HepG2 (cell line): ENCODE measurements around the gene PPIL6. TPM values are rescaled to one million over a fixed set of nuclear protein-coding genes. Genes with fewer than 3 reads are reported as not detected.
A peak's percentile ranks its signal among the peaks of the same experiment; 100 is the strongest.

ENCODE experiments used
- ARNT2 ChIP-seq: sonication (generic); formaldehyde crosslinking; IDR thresholded peaks from 2 replicates; pipeline ENCODE4 v1.8.0; 2022; ENCODE audit warnings: mild to moderate bottlenecking, low read depth, missing genetic modification reagents, moderate library complexity
- ATAD3A ChIP-seq: sonication (generic); formaldehyde crosslinking; IDR thresholded peaks from 2 replicates; pipeline ENCODE4 v1.4.0; 2020; ENCODE audit warnings: missing genetic modification reagents
- ATRX ChIP-seq: sonication (generic); formaldehyde crosslinking; IDR thresholded peaks from 2 replicates; pipeline ENCODE4 v1.4.0; 2020; ENCODE audit warnings: missing genetic modification reagents, borderline replicate concordance
- BCL6 ChIP-seq: IDR thresholded peaks from 2 replicates; pipeline ENCODE4 v1.6.1; 2016; ENCODE audit warnings: missing genetic modification reagents, missing compliant biosample characterization
- CBX1 ChIP-seq: IDR thresholded peaks from one replicate; pipeline ENCODE4 v1.6.1; 2016; ENCODE audit warnings: antibody characterized with exemption, low read depth
- DPF2 ChIP-seq: sonication (generic); formaldehyde crosslinking; IDR thresholded peaks from 2 replicates; pipeline ENCODE4 v1.4.0; 2020; ENCODE audit warnings: mild to moderate bottlenecking, low read depth, missing genetic modification reagents, borderline replicate concordance
- FOXA3 ChIP-seq: IDR thresholded peaks from 2 replicates; pipeline ENCODE4 v1.6.1; 2016; ENCODE audit warnings: missing genetic modification reagents, missing compliant biosample characterization
- HMG20A ChIP-seq: IDR thresholded peaks from 2 replicates; pipeline ENCODE4 v1.6.1; 2016; ENCODE audit warnings: borderline replicate concordance
- NFIC ChIP-seq: IDR thresholded peaks from 2 replicates; pipeline ENCODE4 v1.6.1; 2012; ENCODE audit warnings: mild to moderate bottlenecking, low read length, inconsistent platforms
- SMYD3 ChIP-seq: sonication (generic); formaldehyde crosslinking; IDR thresholded peaks from 2 replicates; pipeline ENCODE4 v1.8.1; 2023; ENCODE audit warnings: mild to moderate bottlenecking, missing genetic modification reagents
- SP4 ChIP-seq: sonication (generic); formaldehyde crosslinking; IDR thresholded peaks from 2 replicates; pipeline ENCODE4 v1.8.1; 2023; ENCODE audit warnings: mild to moderate bottlenecking, missing genetic modification reagents
- TEAD3 ChIP-seq: optimal IDR thresholded peaks from 2 replicates; pipeline ENCODE3; 2016; ENCODE audit warnings: borderline replicate concordance
- TGIF2 ChIP-seq: IDR thresholded peaks from 2 replicates; pipeline ENCODE4 v1.6.1; 2016; ENCODE audit warnings: control low read depth, missing compliant biosample characterization
- ZNF12 ChIP-seq: sonication (generic); formaldehyde crosslinking; IDR thresholded peaks from 2 replicates; pipeline ENCODE4 v1.5.0; 2020; ENCODE audit warnings: missing genetic modification reagents
- ZNF121 ChIP-seq: sonication (generic); formaldehyde crosslinking; IDR thresholded peaks from 2 replicates; pipeline ENCODE4 v1.5.0; 2020; ENCODE audit warnings: mild to moderate bottlenecking, missing genetic modification reagents
- ZNF234 ChIP-seq: sonication (generic); formaldehyde crosslinking; conservative IDR thresholded peaks from 2 replicates; pipeline ENCODE4 v1.5.1; 2020; ENCODE audit warnings: mild to moderate bottlenecking, missing genetic modification reagents
- ZNF589 ChIP-seq: sonication (generic); formaldehyde crosslinking; conservative IDR thresholded peaks from 2 replicates; pipeline ENCODE4 v1.8.0; 2022; ENCODE audit warnings: mild to moderate bottlenecking, moderate library complexity, missing genetic modification reagents
- ZNF773 ChIP-seq: sonication (generic); formaldehyde crosslinking; IDR thresholded peaks from 2 replicates; pipeline ENCODE4 v1.4.0; 2020; ENCODE audit warnings: missing genetic modification reagents, borderline replicate concordance
- polyA plus RNA-seq, 8 experiments: library from polyadenylated mRNA; depleted of rRNA in 3 of 8; stranded (reverse) in 7 of 8; unstranded in 1 of 8; fragments of >200 nt; fragmentation: Illumina TruSeq in 4 of 8; extraction: Trizol in 4 of 8; gene quantifications; 2 replicates each; pipeline versions ENCODE4 v1.2.1 to v1.2.3, GENCODE V29; 2011 to 2016; ENCODE audit warnings: low read depth in 4 of 8, missing spikeins in 1 of 8, mixed read lengths in 1 of 8; ENCODE audit not compliant: insufficient read depth in 1 of 8
- total RNA-seq, 5 experiments: library from RNA; depleted of rRNA; stranded (reverse); fragments of >200 nt; fragmentation: Illumina TruSeq; extraction: Trizol; gene quantifications; 2 replicates each; pipeline ENCODE4 v1.2.3, GENCODE V29; 2016; ENCODE audit warnings: low read depth in 1 of 5
- TF ChIP-seq, protein P1 (sequence below): sonication (generic); formaldehyde crosslinking; IDR thresholded peaks from 2 replicates; pipeline ENCODE4 v1.5.1; 2020; ENCODE audit warnings: mild to moderate bottlenecking, missing genetic modification reagents, borderline replicate concordance
- TF ChIP-seq, protein P2 (sequence below): sonication (generic); formaldehyde crosslinking; IDR thresholded peaks from 2 replicates; pipeline ENCODE4 v1.4.0; 2020; ENCODE audit warnings: mild to moderate bottlenecking, missing genetic modification reagents
- TF ChIP-seq, protein P3 (sequence below): sonication (generic); formaldehyde crosslinking; IDR thresholded peaks from 2 replicates; pipeline ENCODE4 v1.4.0; 2020; ENCODE audit warnings: missing genetic modification reagents

PPIL6 gene
- total and polyA plus RNA-seq, 2 of the 13 experiments (the other 11 are each of a cell fraction or from before 2014, with no cell fraction given), result 0.22 to 0.46 TPM

DNA sequence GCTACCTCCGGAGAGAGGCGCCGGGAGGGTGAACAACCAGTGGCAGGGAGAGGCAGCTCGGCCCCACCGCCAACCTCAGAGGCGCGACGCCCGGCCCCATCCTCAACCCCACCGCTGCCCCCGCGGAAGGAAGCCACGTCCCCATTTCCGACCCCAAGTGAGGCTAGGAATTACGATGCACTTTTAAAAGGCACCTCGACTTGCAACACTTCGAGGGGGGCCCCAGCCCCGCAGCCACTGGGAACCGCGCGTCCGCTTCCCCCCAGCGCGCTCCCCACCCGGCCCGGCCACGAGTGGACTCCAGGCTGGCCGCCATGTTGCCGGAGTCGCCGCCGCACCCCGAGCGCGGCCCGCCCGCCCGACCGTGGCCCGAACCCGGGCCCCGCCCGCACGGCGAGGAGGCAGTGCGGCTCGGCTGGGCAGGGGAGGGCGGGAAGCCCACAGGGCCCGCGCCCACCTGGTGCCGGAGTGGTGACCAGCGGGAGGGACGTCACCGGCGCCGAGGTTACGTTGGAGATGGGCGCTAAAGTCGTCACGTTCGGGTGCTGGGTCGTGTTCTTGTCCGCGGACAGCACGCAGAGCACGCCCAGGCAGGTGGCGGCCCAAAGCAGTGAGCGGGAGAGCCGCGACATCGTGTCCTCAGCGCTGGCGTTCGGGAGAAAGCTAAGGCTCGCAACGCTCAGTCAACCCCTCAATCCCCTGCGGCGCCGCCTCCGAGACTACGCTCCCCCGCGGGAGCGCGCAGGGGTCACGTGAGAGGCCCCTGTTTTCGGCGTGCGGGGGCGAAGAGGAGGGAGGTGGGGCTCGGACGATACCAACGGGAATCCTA is 58.5 kb downstream of the PPIL6 start, which contains the start of gene CD164 (continued):
- TF ChIP-seq ZNF589 (CRISPR knock-in tag), result peak; percentile 84; the same call in 1 of the 2 replicates
- TF ChIP-seq TGIF2 (CRISPR knock-in tag), result 0 out of 2 replicates have a peak, but pooled peaks have one; percentile 46
- TF ChIP-seq ATAD3A (CRISPR knock-in tag), result no peak
- TF ChIP-seq, protein P1, sequence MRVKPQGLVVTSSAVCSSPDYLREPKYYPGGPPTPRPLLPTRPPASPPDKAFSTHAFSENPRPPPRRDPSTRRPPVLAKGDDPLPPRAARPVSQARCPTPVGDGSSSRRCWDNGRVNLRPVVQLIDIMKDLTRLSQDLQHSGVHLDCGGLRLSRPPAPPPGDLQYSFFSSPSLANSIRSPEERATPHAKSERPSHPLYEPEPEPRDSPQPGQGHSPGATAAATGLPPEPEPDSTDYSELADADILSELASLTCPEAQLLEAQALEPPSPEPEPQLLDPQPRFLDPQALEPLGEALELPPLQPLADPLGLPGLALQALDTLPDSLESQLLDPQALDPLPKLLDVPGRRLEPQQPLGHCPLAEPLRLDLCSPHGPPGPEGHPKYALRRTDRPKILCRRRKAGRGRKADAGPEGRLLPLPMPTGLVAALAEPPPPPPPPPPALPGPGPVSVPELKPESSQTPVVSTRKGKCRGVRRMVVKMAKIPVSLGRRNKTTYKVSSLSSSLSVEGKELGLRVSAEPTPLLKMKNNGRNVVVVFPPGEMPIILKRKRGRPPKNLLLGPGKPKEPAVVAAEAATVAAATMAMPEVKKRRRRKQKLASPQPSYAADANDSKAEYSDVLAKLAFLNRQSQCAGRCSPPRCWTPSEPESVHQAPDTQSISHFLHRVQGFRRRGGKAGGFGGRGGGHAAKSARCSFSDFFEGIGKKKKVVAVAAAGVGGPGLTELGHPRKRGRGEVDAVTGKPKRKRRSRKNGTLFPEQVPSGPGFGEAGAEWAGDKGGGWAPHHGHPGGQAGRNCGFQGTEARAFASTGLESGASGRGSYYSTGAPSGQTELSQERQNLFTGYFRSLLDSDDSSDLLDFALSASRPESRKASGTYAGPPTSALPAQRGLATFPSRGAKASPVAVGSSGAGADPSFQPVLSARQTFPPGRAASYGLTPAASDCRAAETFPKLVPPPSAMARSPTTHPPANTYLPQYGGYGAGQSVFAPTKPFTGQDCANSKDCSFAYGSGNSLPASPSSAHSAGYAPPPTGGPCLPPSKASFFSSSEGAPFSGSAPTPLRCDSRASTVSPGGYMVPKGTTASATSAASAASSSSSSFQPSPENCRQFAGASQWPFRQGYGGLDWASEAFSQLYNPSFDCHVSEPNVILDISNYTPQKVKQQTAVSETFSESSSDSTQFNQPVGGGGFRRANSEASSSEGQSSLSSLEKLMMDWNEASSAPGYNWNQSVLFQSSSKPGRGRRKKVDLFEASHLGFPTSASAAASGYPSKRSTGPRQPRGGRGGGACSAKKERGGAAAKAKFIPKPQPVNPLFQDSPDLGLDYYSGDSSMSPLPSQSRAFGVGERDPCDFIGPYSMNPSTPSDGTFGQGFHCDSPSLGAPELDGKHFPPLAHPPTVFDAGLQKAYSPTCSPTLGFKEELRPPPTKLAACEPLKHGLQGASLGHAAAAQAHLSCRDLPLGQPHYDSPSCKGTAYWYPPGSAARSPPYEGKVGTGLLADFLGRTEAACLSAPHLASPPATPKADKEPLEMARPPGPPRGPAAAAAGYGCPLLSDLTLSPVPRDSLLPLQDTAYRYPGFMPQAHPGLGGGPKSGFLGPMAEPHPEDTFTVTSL (CRISPR knock-in tag), result no peak
- no peak; the same call in 1 of the 2 replicates for TF ChIP-seq HMG20A (CRISPR knock-in tag)
- TF ChIP-seq SMYD3 (CRISPR knock-in tag), result no peak
- TF ChIP-seq ZNF121 (CRISPR knock-in tag), result no peak
- peak; percentile 83 for TF ChIP-seq ARNT2
- TF ChIP-seq ZNF234 (CRISPR knock-in tag), result peak; percentile 83; the same call in 1 of the 2 replicates
- TF ChIP-seq TEAD3 (CRISPR knock-in tag), result peak; percentile 6
- TF ChIP-seq, protein P2, sequence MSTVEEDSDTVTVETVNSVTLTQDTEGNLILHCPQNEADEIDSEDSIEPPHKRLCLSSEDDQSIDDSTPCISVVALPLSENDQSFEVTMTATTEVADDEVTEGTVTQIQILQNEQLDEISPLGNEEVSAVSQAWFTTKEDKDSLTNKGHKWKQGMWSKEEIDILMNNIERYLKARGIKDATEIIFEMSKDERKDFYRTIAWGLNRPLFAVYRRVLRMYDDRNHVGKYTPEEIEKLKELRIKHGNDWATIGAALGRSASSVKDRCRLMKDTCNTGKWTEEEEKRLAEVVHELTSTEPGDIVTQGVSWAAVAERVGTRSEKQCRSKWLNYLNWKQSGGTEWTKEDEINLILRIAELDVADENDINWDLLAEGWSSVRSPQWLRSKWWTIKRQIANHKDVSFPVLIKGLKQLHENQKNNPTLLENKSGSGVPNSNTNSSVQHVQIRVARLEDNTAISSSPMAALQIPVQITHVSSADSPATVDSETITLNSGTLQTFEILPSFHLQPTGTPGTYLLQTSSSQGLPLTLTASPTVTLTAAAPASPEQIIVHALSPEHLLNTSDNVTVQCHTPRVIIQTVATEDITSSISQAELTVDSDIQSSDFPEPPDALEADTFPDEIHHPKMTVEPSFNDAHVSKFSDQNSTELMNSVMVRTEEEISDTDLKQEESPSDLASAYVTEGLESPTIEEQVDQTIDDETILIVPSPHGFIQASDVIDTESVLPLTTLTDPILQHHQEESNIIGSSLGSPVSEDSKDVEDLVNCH (CRISPR knock-in tag), result no peak
- no peak for TF ChIP-seq ZNF773 (CRISPR knock-in tag)
- TF ChIP-seq, protein P3, sequence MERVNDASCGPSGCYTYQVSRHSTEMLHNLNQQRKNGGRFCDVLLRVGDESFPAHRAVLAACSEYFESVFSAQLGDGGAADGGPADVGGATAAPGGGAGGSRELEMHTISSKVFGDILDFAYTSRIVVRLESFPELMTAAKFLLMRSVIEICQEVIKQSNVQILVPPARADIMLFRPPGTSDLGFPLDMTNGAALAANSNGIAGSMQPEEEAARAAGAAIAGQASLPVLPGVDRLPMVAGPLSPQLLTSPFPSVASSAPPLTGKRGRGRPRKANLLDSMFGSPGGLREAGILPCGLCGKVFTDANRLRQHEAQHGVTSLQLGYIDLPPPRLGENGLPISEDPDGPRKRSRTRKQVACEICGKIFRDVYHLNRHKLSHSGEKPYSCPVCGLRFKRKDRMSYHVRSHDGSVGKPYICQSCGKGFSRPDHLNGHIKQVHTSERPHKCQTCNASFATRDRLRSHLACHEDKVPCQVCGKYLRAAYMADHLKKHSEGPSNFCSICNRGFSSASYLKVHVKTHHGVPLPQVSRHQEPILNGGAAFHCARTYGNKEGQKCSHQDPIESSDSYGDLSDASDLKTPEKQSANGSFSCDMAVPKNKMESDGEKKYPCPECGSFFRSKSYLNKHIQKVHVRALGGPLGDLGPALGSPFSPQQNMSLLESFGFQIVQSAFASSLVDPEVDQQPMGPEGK (CRISPR knock-in tag), result peak; percentile 99
- TF ChIP-seq ZNF12 (CRISPR knock-in tag), result no peak
- no peak for TF ChIP-seq DPF2 (CRISPR knock-in tag)
- TF ChIP-seq CBX1, result no peak
- TF ChIP-seq BCL6 (CRISPR knock-in tag), result peak; percentile 42
- no peak for TF ChIP-seq NFIC
- TF ChIP-seq SP4 (CRISPR knock-in tag), result peak; percentile 69; the same call in 1 of the 2 replicates
- peak; percentile 9; the same call in 1 of the 2 replicates for TF ChIP-seq FOXA3 (CRISPR knock-in tag)
- no peak for TF ChIP-seq ATRX (CRISPR knock-in tag)
